Measurements from ENCODE around the gene TFF3.
A peak's percentile ranks its signal among the peaks of the same experiment; 100 is the strongest.

GRCh38 chr21:42309753-42310213 is 5.4 kb downstream of the TFF3 start:
- TF ChIP-seq CTCF (IDR thresholded peaks at IDR 0.05) (peak; percentile 22 to 84), POLR2AphosphoS5 (IDR thresholded peaks at IDR 0.05) (no peak)

All from suprapubic skin (tissue), 3 donors.